D341Med (cell line): ENCODE measurements around the gene HEXIM1.

Experiments
- DNase-seq: peaks from one replicate; pipeline ENCODE4 v3.0.0; 2012; ENCODE audit warnings: low spot score

Gene HEXIM1

DNA sequence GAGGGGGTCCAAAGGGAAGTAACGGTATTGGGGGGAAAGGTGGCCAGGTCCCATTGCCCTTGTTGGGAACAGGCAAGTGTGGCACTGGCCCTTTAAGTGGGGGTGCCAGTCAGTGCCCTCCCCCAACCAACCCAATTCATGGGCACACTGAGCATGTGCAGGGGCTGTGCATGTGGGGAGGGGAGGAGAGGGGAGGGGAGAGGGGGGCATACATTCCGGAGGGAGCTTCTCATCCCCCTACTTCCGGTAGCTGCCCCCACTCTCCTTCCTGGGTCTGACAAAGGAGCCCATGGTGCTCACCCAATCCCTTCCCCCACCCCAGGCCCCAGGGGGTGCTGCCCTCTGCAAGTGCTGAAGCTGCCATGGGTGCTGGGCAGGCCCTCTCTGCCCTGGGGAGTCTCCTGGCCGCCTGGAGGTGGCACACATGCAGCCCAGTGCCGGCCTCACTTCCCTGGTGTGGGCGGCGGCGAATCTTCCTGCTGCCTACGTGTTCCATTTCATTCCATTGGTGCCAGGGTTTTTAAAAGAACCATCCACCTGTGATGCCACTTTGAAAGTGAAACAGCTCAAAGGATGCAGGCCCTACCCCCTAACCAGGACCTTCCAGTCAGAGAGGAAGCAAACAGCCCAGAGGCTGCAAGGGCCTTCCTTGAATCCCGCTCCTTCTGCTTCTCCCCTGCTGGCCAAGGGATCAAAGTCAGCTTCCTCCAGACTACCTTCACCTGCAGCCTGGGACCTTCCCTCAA is 24.4 kb downstream of the HEXIM1 start:
- DNase-seq: peak; percentile 91

DNA sequence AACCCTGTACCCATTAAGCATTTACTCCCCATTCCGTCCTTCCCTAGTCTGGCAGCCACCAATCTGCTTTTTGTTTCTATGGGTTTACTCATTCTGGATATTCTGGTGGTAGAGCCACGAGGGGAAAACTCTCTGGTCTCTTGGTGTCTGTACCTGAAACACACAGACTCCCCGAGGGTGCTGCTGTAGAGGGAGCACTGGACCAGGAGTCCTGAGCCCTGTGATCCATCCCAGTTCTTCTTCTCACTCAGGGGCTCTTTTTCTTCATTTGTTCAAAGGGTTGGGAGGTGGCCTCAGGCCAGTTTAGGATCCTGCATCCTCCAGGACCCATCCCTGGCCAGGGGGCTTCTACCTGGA is 27.5 kb downstream of the HEXIM1 start:
- DNase-seq: no peak

DNA sequence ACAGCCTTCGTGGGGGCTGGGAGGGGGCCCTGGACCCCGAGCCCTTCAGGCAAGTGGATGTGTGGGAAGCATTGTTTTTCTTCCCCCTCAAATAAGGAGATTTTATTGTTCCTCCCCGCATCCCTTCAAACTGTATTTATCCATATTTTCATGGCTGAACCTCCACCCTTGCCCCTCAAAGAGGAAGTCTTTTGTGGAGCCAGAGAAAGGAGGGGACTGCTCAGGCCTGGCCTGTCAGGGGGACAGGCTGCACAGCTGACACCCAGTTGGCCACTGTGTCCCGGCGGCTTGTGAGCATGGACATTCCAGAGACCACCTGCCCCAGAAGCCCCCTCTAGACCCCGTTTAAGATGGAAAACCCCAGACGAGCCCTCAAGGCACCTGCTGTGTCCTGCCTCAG is 29.3 kb downstream of the HEXIM1 start:
- peak; percentile 33 for DNase-seq

DNA sequence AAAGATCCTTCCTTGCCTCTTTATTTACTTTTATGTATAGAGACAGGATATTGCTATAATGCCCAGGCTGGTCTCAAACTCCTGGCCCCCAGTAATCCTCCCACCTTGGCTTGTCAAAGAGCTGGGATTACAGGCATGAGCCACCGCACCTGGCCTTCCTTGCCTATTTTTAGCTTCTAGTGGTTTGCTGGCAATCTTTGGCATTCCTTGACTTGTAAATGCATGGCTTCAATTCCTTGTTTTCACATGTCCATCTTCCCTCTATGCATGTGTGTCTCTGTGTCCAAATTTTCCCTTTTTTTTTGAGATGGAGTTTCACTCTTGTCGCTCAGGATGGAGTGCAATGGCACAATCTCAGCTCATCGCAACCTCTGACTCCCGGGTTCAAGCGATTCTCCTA is 35.9 kb downstream of the HEXIM1 start:
- DNase-seq: no peak

DNA sequence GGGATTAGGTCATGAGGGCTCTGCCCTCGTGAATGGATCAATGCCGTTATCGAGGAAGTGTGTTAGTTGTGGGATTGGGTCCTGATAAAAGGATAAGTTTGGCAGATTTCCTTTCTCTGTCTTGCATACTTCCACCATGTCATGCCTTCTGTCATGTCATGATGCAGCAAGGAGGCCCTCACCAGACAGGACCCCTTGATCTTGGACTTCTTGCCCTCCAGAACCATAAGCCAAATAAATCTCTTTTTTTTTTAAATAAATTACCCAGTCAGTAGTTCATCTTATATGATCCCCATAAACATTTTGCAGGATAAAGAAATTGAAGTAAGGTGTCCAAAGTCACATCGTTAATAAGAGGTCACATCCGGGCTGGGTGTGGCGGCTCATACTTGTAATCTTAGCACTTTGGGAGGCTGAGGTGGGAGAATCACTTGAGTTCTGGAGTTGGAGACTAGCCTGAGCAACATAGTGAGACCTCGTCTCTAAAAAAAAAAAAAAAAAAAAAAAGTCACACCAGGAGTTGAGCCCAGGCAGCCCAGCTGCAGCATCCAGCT is 38.6 kb downstream of the HEXIM1 start:
- no peak for DNase-seq

DNA sequence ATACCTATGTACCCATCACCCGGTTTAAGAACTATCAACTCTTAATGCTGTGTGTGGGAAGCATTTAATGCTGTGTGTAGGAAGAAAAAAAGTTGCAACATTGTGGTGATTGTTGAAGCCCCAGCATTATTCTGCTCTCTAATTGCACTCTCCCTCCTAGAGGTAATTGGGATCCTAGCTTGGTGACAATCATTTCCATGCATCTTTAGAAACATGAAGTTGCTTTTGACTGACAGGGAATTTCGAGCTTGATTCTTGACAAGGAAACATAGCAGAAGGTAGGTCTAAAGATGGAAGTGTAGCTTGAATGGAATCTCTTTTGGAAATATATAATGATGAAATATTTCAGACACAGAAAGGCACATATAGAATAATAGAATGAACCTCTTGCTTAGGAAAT is 40.7 kb downstream of the HEXIM1 start:
- no peak for DNase-seq

DNA sequence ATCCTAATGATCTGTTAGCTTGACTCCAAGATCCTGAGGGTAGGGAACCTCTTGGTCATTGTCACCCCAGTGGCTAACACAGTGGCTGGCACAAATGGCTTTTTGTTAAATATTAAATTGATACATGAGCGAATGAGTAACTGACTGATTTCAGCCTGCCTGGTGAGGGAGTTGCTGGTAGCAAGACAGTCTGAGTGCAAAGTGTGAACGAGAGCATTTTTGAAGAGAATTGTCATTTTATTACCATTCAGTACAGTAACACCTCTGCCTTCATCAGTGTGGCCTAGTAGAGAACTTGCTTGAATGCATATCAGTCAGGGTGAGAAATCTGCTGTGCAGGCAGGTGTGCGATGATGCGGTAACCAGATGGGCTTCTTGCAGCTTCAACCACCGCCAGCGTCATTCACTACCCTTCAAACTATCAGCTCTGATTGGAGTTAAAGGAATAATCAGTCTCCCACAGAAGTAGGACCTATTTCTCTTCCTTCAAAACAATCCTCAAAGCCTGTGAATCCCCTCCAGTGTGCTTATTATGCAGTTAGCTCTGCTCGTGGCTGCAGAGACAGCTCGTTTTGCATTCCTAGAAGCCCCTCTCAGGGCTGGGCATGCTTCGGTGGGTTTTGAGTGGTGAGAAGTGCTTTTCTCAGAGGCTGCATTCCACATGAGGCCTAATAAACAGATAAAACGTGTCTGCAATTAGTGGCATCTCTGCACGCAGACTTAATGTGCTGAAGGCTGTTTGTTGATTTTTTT is 42.4 kb downstream of the HEXIM1 start:
- no peak for DNase-seq

DNA sequence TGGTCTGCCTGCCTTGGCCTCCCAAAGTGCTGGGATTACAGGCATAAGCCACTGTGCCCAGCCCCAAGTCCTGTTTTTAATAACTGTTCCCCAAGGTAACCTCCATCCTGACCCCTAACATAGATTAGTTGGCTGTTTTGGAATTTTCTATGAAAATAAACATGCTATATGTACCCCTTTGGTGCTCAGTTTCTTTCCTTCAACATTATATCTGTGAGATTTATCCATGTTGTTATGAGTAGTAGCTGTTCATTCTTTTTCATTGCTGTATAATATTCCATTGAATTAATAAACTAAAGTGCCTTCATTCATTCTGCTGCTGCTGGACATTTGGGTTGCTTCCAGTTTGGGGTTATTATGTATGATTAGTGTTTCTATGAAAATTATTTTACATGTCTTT is 47.1 kb downstream of the HEXIM1 start:
- no peak for DNase-seq

DNA sequence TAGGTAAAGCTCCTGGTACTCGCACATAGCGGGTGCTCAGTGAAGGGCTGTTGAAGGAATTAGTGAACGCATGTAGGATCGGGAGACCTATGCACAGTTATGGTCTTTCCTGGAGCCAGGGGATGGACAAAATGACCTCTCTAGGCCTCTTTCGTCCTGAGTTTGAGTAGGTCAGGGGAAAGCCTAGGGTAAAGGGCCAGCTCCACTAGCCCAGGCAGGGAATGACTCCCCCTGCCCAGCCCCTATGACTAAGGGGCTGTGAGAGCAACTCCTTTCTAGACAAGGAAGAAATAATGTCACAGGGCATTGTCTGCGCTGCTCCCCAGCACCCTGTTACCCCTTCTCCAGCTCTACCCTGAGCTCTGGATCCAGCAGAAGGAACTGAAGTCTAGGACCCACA is 48.8 kb downstream of the HEXIM1 start:
- DNase-seq: no peak

DNA sequence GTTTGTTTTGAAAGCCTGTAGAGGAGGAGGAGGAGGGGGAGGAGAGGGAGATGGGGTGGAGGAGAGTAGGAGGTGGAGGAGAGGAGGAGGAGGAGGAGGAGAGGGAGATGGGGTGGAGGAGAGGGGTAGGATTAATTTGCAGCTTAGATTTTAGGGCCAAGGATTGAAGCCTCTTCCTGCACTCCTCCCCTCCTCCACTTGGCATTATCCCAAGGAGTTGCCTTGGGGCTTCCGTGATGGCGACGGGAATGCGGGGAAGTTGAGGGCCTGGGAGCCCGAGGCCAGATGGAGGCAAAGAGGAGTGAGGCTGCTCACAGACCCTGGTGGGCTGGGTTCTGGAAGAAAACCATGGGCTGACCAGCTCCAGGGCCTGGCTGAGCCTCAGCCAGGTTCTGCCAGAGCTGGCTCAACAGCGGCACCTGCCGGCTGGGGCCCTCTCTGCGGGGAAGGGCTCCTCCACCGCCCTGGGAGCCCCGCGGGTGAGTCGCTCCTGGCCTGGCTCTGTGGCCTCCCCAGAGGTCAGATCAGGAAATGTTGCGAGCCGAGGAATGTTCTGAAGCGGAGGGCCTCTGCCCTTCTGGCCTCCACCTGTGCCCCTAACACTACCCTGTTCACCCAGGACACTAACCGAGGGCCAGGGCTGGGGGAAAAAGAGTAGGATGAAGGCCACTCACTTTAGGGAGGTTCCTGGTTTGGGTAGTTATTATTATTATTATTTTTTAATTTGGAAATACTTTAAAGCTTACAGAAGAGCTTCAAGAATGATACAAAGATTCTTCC is 49.5 kb downstream of the HEXIM1 start:
- DNase-seq: peak; percentile 99

DNA sequence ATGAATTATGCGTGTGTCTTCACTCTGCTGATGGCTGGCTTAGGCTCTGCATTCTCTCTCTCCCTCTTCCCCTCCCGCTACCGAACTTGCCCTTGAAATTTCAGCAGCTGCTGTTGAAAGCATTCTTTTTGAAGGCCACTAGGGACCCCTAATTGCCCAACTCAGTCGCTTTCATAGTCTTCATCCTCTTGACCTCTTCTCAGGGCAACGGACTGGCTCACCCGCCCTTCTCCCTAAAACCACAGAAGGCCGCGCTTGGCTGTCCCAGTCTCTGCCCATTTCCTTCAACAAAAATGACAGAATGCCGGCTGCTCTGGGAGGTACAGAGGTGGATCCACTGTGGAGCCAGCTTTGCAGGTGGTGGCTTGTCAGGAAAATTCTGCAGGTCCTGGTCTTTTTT is 52.4 kb downstream of the HEXIM1 start:
- DNase-seq: no peak

DNA sequence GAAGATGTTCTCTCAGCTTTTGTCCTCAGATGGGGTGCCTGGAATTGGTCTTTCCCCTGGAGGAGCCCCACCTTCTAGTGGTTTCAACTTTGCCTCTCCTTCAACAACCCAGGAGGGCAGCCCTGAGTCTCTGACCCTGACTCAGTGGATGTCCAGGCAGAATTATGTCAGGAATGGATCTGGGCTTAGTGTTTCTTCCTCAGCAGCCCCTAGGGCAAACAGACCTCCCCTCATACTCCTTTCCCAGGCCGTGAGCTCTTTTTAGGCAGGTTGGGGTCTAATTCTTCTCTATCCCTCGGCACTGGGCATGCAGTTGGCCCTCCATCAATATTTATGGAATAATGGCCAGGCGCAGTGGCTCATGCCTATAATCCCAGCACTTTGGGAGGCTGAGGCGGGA is 53.2 kb downstream of the HEXIM1 start:
- no peak for DNase-seq
